Measurements from ENCODE around the gene BST1. TPM values are rescaled to one million over a fixed set of nuclear protein-coding genes. Genes with fewer than 3 reads are reported as not detected.

The BST1 gene
- total and polyA plus RNA-seq, 2 donors (not counting 1 experiment from before 2014, with no cell fraction given), result 15.7 to 48.8 TPM

DNA sequence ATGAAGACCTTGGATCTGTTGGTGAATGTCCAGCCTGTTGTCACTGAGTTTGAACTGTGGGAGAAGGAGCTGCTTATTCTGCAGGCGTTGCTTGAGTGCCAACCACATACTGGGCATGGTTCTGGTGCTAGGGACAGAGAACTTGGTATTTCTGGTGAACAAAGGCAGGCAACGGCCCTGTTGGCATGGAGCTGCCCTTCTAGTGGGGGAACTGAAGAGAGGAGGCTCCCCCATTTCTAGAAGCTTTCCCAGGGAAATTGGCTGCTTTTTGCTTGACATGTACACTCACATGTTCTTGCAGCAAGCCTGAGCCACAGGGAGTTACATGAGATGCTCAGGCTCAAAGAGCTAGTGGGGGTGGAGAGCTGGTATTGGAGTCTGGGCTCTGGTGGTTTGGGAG, 66.3 kb downstream of the BST1 start:
- Histone ChIP-seq H3K79me2 (ENCODE audit: control insufficient read depth, insufficient read depth, low read length) (no peaks in the 10 kb centered on the region), H3K4me1 (ENCODE audit: control insufficient read depth, extremely low read depth, insufficient read depth, low read length) (no peaks in the 10 kb centered on the region)

DNA sequence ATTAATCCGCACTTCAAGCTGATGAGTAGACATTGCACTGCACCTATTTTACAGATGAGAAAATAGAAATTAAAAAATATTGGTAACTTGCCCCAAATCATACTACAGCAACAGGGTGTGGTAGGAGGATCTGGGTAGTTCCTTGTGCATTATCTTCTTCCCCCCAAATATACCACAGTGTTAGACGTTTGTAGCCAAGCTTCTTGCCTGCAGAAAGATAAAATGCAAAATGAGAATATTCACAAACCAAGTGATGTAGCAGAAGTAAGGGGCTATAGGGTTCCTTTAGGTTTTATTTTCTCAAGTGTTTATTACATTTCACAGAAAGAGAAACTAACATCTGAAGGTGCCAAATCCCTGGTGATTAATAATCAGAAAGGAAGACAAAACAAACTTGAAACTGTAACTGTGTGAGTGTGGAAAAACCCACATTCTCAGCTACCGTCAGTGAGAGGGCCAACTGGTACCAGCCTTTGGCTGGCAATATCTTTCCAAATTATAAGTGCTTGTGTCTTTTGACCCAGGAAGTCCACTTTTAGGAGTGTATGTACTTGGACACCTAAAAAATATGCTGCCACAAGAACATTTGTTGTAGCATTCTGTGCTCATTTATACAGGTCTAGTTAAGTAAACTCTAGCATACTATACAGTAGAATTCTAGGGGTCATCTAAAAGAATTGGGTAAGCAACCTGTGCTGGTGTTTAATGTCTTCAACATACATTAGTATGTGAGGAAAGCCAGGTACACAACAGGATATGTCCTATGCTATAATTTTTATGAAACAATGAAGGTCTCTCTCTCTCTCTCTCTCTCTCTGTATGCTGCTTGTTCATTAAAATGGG, 68.6 kb downstream of the BST1 start:
- no peak for DNase-seq (ENCODE audit: low read depth in 2 of 2)
- no peak overlapping the region for H2AFZ ChIP-seq (ENCODE audit: low read length)
- no peak overlapping the region for H3K4me3 ChIP-seq (replicated peaks in 1 of 4; ENCODE audit: control extremely low read depth in 1 of 4, insufficient read depth in 1 of 4, low read depth in 3 of 4, low read length in 4 of 4)
- no peaks in the 10 kb centered on the region for H3K9me3 ChIP-seq (ENCODE audit: control insufficient read depth, insufficient read depth, low read depth, low read length)
- H3K79me2 ChIP-seq (ENCODE audit: control insufficient read depth, insufficient read depth, low read length), result no peaks in the 10 kb centered on the region
- no peaks in the 10 kb centered on the region for H4K20me1 ChIP-seq (ENCODE audit: control insufficient read depth, extremely low read depth, insufficient read depth, low read length)
- no peak for TF ChIP-seq EZH2 (IDR thresholded peaks at IDR 0.05; ENCODE audit: low read length, missing control alignments)
- TF ChIP-seq, protein P1, sequence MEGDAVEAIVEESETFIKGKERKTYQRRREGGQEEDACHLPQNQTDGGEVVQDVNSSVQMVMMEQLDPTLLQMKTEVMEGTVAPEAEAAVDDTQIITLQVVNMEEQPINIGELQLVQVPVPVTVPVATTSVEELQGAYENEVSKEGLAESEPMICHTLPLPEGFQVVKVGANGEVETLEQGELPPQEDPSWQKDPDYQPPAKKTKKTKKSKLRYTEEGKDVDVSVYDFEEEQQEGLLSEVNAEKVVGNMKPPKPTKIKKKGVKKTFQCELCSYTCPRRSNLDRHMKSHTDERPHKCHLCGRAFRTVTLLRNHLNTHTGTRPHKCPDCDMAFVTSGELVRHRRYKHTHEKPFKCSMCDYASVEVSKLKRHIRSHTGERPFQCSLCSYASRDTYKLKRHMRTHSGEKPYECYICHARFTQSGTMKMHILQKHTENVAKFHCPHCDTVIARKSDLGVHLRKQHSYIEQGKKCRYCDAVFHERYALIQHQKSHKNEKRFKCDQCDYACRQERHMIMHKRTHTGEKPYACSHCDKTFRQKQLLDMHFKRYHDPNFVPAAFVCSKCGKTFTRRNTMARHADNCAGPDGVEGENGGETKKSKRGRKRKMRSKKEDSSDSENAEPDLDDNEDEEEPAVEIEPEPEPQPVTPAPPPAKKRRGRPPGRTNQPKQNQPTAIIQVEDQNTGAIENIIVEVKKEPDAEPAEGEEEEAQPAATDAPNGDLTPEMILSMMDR (conservative IDR thresholded peaks at IDR 0.05 in 1 of 2, IDR thresholded peaks at IDR 0.05 in 1 of 2; ENCODE audit: low read depth in 1 of 2, low read length in 2 of 2), result no peak
- no peak overlapping the region for H3K4me2 ChIP-seq (ENCODE audit: extremely low read depth, insufficient read depth, low read length)
- no peaks in the 10 kb centered on the region for H3K36me3 ChIP-seq (ENCODE audit: control insufficient read depth, insufficient read depth, low read length)
- no peak overlapping the region for H3K9ac ChIP-seq (ENCODE audit: insufficient read depth, low read length)
- H3K4me1 ChIP-seq (ENCODE audit: control insufficient read depth, extremely low read depth, insufficient read depth, low read length), result no peaks in the 10 kb centered on the region
- no peak overlapping the region for H3K27ac ChIP-seq (ENCODE audit: insufficient read depth, low read length)
- H3K27me3 ChIP-seq (ENCODE audit: control insufficient read depth, insufficient read depth, low read length), result peaks cover 11% of the 10 kb centered on the region

More for the DNA sequence above, 66.3 kb downstream of the BST1 start:
- no peak for DNase-seq (ENCODE audit: low read depth in 2 of 2)
- no peak overlapping the region for H3K4me2 ChIP-seq (ENCODE audit: extremely low read depth, insufficient read depth, low read length)
- H3K27ac ChIP-seq (ENCODE audit: insufficient read depth, low read length), result no peak overlapping the region
- no peak overlapping the region for H3K4me3 ChIP-seq (replicated peaks in 1 of 4; ENCODE audit: control extremely low read depth in 1 of 4, insufficient read depth in 1 of 4, low read depth in 3 of 4, low read length in 4 of 4)
- H4K20me1 ChIP-seq (ENCODE audit: control insufficient read depth, extremely low read depth, insufficient read depth, low read length), result no peaks in the 10 kb centered on the region
- no peak for TF ChIP-seq EZH2 (IDR thresholded peaks at IDR 0.05; ENCODE audit: low read length, missing control alignments)
- TF ChIP-seq, protein P1 (conservative IDR thresholded peaks at IDR 0.05 in 1 of 2, IDR thresholded peaks at IDR 0.05 in 1 of 2; ENCODE audit: low read depth in 1 of 2, low read length in 2 of 2), result no peak
- H3K9me3 ChIP-seq (ENCODE audit: control insufficient read depth, insufficient read depth, low read depth, low read length), result no peaks in the 10 kb centered on the region
- H2AFZ ChIP-seq (ENCODE audit: low read length), result no peak overlapping the region
- peaks cover 5% of the 10 kb centered on the region for H3K27me3 ChIP-seq (ENCODE audit: control insufficient read depth, insufficient read depth, low read length)
- H3K9ac ChIP-seq (ENCODE audit: insufficient read depth, low read length), result no peak overlapping the region
- H3K36me3 ChIP-seq (ENCODE audit: control insufficient read depth, insufficient read depth, low read length), result no peaks in the 10 kb centered on the region

GRCh38 chr4:15774020-15774420, 71.2 kb downstream of the BST1 start:
- DNase-seq (ENCODE audit: low read depth in 2 of 2), result no peak
- TF ChIP-seq, protein P1 (conservative IDR thresholded peaks at IDR 0.05 in 1 of 2, IDR thresholded peaks at IDR 0.05 in 1 of 2; ENCODE audit: low read depth in 1 of 2, low read length in 2 of 2), result no peak
- TF ChIP-seq EZH2 (IDR thresholded peaks at IDR 0.05; ENCODE audit: low read length, missing control alignments), result no peak

More at GRCh38 chr4:15774020-15774420, 71.2 kb downstream of the BST1 start:
- H3K4me3 ChIP-seq (replicated peaks in 1 of 4; ENCODE audit: control extremely low read depth in 1 of 4, insufficient read depth in 1 of 4, low read depth in 3 of 4, low read length in 4 of 4), result no peak overlapping the region
- no peak overlapping the region for H2AFZ ChIP-seq (ENCODE audit: low read length)
- no peak overlapping the region for H3K27ac ChIP-seq (ENCODE audit: insufficient read depth, low read length)
- no peaks in the 10 kb centered on the region for H4K20me1 ChIP-seq (ENCODE audit: control insufficient read depth, extremely low read depth, insufficient read depth, low read length)
- no peaks in the 10 kb centered on the region for H3K36me3 ChIP-seq (ENCODE audit: control insufficient read depth, insufficient read depth, low read length)
- no peaks in the 10 kb centered on the region for H3K79me2 ChIP-seq (ENCODE audit: control insufficient read depth, insufficient read depth, low read length)
- H3K4me2 ChIP-seq (ENCODE audit: extremely low read depth, insufficient read depth, low read length), result no peak overlapping the region
- no peaks in the 10 kb centered on the region for H3K9me3 ChIP-seq (ENCODE audit: control insufficient read depth, insufficient read depth, low read depth, low read length)
- H3K4me1 ChIP-seq (ENCODE audit: control insufficient read depth, extremely low read depth, insufficient read depth, low read length), result no peaks in the 10 kb centered on the region
- H3K27me3 ChIP-seq (ENCODE audit: control insufficient read depth, insufficient read depth, low read length), result peaks cover 27% of the 10 kb centered on the region
- H3K9ac ChIP-seq (ENCODE audit: insufficient read depth, low read length), result no peak overlapping the region
